Neural progenitor cell (in vitro differentiated cells): ENCODE measurements around the gene PHKG2.

Experiments used
- EZH2 ChIP-seq: fragments of 200-600 bp; sonication (generic); IDR thresholded peaks from 2 replicates; pipeline ENCODE4 v1.6.1; 2017; ENCODE audit warnings: antibody characterized with exemption, mild to moderate bottlenecking, moderate library complexity
- TF ChIP-seq, protein P1 (sequence below): fragments of 200-600 bp; sonication (generic); IDR thresholded peaks from 2 replicates; pipeline ENCODE4 v1.5.1; 2017; ENCODE audit warnings: antibody characterized with exemption, mild to moderate bottlenecking

DNA sequence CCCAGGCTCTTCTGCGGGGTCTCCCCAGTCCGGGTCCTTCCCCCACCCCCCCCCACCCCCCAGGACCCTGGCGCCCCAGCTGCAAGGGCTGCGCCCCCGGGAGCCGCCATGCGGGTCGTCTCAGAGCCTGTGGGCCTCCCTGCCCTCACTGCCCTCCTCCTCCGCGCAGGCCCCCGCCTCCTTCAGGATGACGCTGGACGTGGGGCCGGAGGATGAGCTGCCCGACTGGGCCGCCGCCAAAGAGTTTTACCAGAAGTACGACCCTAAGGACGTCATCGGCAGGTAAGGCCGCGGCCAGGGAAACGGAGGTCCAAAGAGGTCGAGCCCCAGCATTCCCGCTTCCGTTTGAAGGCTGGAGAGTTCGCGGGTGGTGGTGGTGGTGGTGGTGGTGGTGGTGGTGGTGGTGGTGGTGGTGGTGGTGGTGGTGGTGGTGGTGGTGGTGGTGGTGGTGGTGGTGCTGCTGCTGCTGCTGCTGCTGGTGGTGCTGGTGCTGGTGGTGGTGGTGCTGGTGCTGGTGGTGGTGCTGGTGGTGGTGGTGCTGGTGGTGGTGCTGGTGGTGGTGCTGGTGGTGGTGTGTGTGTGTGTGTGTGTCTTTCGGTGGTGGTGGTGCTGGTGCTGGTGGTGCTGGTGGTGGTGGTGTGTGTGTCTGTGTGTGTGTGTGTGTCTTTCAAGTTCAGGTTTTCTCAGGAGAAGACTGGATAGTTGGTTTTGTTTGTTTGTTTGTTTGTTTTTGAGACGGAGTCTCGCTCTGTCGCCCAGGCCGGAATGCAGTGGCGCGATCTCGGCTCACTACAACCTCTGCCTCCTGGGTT, 615 bp downstream of the PHKG2 start:
- TF ChIP-seq, protein P1, sequence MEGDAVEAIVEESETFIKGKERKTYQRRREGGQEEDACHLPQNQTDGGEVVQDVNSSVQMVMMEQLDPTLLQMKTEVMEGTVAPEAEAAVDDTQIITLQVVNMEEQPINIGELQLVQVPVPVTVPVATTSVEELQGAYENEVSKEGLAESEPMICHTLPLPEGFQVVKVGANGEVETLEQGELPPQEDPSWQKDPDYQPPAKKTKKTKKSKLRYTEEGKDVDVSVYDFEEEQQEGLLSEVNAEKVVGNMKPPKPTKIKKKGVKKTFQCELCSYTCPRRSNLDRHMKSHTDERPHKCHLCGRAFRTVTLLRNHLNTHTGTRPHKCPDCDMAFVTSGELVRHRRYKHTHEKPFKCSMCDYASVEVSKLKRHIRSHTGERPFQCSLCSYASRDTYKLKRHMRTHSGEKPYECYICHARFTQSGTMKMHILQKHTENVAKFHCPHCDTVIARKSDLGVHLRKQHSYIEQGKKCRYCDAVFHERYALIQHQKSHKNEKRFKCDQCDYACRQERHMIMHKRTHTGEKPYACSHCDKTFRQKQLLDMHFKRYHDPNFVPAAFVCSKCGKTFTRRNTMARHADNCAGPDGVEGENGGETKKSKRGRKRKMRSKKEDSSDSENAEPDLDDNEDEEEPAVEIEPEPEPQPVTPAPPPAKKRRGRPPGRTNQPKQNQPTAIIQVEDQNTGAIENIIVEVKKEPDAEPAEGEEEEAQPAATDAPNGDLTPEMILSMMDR = no peak
- TF ChIP-seq EZH2 = no peak
